Lower leg skin (tissue), 3 donors: Measurements from ENCODE around the gene PCP2.

ENCODE experiments used
- CTCF ChIP-seq, 3 donors: fragments of 450-650 bp; IDR thresholded peaks; one replicate each; pipeline ENCODE4 v1.5.1; 2016; ENCODE audit warnings: antibody characterized with exemption in 3 of 3, mild to moderate bottlenecking in 3 of 3, moderate library complexity in 2 of 3
- POLR2A ChIP-seq, 2 donors: fragments of 450-650 bp; IDR thresholded peaks; one replicate each; pipeline ENCODE4 v1.6.1; 2016 to 2017; ENCODE audit warnings: antibody characterized with exemption in 2 of 2, mild to moderate bottlenecking in 1 of 2, moderate library complexity in 1 of 2

- TF ChIP-seq CTCF (IDR thresholded peaks at IDR 0.05) (no peak), POLR2A (IDR thresholded peaks at IDR 0.05) (no peak)
These were observed 27.9 kb downstream of the PCP2 start for GRCh38 chr19:7605490-7606222.
